Colon (tissue), 2 donors: ENCODE results near the gene EMILIN2.

ENCODE experiments used
- FAIRE-seq: peaks from 2 replicates; lab custom pipeline; 2012; peaks lifted over from hg19 to GRCh38; lab: Jason Lieb, UNC
- donor health status: control.
- donor health status: control.

Gene EMILIN2

DNA sequence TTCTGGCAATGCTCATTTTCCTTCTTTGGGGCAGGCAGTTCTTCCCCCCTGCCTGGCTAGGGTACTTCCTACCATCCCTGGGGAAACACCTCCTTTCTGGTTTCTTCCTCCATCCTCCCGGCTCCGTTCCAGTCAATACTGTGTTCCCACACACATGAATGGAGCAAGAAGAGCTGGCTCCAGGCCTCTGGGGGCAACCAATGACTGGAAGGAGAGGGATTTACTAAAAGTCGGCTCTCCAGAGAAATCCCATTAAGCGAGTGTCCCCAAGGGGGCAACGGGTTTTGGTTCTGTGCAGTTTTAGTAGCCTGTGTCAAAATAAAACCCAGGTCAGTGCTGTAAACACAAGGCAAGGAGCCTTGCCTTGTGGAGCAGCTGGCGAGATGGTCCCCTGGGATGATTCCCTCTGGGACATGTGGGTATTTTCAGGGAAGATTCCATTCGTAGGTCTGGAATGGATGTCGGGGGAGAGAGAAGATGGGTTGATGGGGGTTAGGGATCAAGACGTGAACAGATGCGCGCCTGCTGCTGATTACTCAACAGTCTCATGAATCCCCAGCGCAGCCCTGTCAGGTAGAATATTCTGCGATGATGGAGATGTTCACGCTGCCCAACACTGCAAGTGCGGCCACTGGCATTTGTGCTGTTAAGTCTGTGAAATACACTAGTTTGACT, 32.0 kb downstream of the EMILIN2 start:
- FAIRE-seq = no peak

DNA sequence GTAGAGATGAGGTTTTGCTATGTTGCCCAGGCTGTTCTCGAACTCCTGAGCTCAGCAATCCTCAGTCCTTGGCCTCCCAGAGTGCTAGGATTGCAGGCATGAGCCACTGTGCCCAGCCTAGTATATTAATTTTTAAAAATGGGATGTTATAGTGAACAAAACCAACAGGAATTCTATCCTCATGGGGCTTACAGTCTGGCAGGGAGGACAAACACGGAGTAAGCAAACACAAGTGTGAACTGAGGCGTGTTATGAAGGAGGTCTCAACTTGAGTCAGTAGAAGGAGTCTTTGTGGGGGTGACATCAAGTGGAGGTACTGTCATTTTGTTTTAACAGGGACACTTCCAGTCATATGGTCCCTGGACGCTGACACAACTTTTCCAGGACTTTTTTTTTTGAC, 33.1 kb downstream of the EMILIN2 start:
- FAIRE-seq = no peak

DNA sequence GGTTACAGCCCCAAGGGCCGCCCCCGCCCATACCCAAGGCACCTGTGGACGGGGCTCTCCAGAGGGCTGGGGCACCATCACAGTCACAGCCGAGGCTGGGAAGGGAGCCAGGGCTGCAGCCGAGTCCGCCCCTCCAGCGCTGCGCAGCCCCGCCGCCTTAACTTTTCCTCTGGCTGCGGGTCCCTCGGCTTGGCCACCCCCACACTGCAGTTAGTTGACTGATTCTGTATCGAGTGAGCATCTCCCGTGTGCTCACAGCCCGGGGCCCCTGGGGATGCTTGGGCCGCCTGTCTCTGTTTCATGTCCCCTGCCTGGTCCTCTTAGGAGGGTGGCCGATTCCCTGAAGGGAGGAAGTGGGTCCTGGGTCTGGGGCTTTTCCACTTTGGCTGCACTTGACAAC, 33.7 kb downstream of the EMILIN2 start:
- no peak for FAIRE-seq

DNA sequence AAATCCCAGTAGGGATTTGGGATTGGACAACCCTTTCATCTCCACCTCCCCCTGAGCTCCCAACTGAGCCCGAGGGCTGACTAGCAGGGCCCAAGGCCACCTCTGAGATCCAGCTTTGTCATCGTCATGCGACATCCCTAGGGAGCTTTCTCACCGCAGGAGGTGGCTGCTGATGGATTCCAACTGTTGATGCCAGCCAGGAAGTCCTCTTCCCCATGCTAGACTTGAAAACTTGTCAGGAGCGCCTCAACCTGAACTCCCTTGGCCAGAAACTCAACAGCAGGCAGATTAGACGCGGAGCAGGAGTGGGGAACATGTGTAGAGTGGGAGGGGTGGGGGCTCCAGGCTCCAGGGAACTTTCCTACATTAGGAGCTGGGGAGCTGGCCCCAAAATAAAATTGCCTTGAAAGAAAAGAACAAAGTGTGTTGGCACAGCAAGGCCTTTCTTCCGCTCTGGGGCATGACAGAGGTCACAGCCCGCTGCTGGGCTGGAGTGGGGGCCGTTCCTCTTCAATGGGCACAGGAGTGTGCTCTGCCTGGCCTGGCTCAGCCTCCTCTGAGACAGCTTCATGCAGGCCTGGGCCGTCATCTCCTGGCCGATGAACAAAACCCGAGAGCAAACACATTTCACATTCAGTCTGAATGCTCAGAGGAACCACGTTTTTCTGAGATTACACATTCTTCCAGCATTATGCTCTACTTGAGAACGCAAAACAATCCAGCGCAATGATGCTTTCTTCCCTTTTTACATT, 34.5 kb downstream of the EMILIN2 start:
- no peak for FAIRE-seq

DNA sequence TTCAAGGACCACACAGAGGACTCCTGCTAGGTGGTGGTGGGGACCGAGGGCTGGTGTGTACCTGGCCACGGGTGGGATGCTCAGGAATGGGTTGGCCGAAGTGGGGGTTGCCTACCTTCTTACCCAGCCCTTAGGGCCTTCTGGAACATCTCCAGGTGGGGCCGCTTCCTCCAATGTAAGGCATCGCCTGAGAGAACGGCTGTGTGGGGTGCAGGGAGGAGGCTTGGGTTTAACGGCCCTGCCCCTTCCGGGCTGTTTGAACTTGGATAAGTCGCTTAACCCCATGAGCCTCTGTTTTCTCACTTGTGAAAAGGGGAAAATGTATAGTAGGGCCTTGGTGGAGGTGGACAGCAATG, 35.0 kb downstream of the EMILIN2 start:
- FAIRE-seq = no peak

DNA sequence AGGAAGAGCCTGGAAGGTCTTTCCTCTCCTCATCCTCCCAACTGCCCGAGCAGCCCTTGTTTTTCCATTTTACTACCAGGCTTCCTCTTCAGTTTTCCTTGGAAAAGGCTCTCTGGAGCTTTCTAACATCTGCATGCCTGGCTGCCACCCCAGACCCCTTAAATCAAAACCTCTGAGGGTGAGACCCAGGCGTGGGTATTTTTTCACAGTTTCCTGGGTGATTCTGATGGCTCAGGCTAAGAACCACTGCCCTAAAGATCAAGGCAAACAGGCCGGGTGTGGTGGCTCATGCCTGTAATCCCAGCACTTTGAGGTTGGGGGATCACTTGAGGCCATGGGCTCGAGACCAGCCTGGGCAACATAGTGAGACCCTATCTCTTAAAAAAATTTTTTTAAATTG, 35.4 kb downstream of the EMILIN2 start:
- FAIRE-seq = no peak

DNA sequence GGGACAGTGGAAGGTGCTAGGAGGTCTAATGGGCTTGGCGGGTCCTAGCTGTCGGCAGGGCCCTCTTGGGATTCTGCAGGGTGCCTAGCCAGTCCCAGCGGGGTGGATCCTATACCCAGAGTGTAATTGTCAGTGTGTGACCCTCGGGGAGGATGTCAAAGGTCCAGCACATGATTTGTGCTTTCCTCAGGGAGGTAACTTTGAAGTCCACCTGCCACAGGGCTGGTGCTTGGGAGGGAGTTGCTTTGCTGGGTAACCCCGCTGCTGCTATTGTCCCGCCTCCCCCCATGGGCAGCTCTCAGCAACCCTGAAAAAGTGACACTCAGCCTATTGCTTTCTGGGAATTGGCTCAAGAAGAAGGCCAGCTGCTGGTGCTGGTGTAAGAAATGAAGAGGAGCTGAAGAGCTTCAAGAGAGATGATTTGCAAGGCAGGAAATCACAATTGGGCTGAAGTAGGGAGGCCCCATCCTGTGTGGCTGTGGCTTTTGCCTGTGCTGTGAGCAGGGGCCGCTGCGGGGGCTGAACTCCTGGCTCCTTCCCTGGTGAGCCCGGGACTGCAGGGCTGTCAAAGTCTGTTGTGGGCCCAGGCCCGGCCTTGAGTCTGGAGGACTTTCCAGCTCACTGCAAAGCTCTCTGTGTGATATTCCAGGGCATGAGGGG, 36.4 kb downstream of the EMILIN2 start:
- FAIRE-seq = no peak

DNA sequence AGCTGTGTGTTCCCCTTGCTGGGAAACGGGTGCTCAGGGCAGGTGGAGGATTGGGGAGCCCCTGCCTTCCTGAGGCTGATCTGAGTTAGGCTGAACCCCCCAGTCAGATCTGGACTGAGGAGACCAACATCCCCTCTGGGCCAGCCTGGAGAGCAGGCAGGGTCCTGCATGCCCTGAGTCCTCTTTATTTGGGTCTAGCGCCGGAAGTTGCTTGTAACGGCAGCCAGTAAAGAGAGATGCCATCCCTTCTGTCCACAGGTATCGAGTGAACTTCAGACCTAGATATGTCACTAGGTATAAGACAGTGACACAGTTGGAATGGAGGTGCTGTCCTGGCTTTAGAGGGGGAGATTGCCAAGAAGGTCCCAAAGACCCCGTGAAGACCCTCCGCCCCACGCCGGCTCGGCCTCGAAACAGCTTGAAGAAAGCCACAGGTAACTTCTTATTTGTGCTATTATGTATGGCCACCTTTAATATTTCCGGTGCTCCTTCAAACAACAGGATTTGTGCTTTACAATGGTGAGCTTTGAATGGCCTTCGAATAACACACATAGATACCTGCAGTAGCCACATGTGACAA, 38.0 kb downstream of the EMILIN2 start:
- FAIRE-seq = no peak

DNA sequence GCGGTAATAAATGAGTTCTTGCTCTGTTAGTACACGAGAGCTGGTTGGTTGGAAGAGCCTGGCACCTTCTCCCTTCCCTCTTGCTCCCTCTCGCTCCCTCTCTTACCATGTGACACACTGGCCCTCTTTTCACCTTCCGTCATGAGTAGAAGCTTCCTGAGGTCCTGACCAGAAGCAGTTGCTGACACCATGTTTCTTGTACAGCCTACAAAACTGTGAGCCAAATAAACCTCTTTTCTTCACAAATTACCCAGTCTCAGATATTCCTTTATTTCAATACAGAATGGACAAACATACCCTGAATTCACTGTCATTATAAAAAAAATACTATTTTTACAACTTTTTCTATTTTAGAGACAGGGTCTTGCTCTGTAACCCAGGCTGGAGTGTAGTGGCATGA, 40.7 kb downstream of the EMILIN2 start:
- no peak for FAIRE-seq

DNA sequence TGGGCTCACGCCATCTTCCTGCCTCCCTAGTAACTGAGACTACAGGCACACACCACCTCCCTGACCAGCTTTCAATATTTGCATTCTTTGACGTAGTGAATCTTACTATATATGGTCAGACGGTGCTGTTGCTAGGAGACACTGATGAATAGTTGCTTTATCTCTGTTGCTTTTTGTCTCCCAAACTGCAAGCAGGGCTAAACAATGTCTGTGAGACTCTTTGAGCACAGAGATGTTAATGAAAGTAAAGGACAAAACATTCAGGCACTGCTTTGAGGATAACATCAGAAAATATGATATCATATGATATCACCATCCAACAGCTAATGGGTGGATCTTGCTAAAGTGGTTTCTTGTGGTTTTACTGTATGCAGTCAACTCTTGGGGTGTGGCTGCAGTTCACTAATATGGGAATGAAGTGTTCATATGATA, 43.0 kb downstream of the EMILIN2 start:
- FAIRE-seq = no peak

DNA sequence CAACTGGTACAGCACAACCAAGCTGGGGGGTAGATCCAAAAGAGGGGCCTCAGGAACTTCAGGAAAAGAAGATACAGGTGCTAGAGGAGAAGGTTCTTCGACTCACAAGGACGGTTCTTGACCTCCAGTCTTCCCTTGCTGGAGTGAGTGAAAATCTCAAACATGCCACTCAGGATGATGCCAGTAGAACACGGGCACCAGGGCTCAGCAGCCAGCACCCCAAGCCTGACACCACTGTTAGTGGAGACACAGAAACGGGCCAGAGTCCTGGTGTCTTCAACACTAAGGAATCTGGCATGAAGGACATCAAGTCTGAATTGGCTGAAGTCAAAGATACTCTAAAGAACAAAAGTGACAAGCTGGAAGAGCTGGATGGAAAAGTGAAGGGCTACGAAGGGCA, 43.8 kb downstream of the EMILIN2 start:
- no peak for FAIRE-seq

DNA sequence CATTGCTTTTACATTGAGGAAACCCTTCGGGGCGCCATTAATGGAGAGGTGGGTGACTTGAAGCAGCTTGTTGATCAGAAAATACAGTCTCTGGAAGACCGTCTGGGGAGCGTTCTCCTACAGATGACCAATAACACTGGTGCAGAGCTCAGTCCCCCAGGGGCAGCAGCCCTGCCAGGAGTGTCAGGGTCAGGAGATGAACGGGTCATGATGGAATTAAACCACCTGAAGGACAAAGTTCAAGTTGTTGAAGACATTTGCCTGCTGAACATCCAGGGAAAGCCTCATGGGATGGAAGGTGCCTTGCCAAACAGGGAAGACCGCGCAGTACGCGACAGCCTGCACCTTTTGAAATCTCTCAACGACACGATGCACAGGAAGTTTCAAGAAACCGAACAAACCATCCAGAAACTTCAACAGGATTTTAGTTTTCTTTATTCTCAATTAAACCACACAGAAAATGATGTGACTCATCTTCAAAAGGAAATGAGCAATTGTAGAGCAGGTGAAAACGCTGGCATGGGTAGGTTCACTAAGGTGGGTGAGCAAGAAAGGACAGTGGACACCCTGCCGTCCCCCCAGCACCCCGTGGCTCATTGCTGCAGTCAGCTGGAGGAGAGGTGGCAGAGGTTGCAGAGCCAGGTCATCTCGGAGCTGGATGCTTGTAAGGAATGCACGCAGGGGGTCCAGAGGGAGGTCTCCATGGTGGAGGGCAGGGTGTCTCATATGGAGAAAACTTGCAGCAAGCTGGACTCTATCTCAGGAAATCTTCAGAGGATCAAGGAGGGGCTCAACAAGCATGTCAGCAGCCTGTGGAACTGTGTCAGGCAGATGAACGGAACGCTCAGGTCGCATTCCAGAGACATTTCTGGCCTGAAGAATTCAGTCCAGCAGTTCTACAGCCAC, 45.0 kb downstream of the EMILIN2 start:
- no peak for FAIRE-seq

DNA sequence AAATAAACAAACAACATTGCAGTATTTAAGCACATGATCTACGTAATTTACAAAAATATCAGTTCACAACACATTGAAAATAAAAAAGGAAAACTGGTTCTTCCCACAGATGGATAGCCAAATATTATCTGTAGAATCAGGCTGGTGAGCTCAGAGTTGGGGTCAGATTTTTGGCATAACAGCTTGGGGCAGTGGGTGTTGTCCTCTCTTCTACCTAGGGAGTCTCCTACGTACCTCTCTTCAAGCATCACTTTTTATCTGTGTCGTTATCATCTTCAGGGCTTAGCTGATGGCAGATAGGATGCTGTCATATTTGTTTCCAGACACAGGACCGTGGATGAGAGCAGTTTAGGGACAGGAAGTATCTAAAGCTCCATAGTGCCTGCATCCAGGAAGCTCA, 46.2 kb downstream of the EMILIN2 start:
- FAIRE-seq = no peak

DNA sequence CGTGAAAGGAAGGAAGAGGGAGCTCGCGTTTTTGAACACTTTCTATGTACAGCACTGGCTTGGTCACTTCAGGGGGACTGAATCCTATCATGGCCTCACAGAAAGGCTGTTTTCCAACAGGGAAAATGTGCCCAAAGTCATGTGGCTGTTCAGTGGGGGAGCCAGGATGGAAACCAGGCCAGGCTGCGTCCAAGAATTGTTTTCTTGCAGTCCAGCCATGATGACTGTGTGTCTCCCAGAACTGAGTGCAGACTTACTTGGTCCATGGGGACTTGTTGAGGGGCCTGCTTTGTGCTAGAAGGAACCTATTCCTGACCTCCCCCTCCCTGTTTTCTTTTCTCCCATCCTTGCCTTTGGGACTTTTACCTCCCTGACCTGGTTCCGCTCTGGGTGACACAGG, 46.9 kb downstream of the EMILIN2 start:
- FAIRE-seq = no peak

DNA sequence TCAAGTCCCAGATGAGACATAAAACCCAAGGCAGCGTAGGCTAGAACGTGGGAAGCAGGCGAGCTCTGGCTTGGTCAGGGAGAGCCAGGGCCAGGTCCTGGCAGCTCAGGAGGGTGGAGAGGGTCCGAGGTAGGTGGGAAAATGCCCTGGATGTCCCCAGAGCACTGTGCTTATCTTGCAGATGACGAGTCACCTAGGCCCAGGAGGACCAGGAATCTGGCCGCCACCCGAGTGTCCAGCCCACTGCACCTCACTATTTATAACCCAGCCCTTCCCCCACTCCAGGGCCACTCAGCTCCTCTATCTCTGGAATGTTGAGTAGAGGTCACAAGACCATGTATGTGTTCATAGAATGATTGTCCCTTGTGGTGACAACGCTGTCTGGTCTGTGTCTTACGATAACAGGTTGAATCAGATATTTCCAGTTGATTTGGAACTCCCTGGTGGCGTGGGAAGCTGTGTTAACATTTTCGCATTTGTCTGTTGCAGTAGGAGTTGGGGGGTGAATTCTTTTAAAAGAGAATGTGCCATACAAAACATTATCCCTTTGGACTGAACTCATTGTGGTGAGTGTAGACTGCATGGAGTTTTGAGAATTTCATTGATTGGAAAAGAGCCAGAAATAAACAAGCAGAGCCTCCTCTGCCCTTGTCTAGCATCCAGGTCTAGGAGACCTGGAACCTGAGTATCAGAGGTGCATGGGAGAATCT, 47.5 kb downstream of the EMILIN2 start:
- no peak for FAIRE-seq

DNA sequence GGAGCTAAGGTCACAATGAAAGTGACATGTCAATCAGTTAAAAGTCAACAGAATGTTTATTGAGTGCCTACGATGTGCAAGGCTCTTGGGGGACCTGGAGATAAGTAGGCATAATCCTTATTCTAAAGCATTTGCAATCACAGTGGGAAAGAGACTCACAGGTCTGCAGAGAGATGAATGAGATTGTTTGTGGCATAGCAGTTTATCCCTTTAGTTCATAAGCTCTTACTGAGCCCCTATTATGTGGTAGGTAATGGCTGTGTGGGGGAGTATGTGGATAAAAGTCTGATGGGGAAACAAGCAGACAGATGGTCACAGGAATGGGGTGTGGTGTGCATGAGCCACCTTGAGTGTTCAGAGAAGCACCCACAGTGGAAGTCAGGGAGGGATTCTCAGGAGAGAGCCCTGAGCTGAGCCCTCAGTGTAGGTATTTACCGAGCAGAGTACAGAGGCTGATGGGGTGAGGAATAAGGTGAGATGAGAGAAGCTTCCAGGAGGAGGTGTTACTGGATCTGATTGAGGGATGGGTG, 48.1 kb downstream of the EMILIN2 start:
- FAIRE-seq = no peak

DNA sequence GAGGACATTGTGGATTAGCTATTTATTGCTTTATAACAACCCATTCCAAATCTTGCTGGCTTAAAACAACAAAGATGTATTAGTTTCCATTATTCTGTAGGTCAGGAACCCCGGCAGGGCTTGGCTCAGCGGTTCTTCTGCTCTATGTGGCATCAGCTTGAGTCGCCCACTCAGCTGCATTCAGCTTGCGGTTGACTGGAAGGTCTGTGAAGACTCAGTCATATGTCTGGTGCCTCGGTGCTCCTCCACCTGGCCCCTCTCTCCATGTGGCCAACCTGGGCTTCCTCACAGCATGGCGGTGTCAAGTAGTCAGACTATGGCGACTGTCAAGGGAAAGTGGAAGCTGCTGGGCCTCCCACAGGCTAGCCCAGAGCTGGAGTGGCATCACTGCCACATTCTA, 48.6 kb downstream of the EMILIN2 start:
- FAIRE-seq = no peak

DNA sequence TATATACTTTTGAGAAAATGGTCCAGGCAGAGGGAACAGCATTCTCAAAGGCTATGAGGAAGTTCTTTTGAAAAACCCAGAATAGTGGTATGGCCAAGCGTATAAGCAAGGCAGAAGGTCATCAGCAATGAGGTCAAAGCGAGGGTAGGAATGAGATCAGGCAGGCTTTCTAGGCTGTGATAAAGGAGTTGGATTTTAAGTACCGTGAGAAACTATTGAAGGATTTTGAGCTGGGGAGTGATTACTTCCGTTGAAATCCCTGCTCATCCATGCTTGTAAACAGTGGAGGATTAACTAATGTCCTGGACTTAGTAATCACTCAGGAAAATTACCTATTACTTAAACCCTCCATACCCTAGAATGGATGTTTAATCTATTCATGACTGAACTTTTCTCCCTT, 50.2 kb downstream of the EMILIN2 start:
- no peak for FAIRE-seq

DNA sequence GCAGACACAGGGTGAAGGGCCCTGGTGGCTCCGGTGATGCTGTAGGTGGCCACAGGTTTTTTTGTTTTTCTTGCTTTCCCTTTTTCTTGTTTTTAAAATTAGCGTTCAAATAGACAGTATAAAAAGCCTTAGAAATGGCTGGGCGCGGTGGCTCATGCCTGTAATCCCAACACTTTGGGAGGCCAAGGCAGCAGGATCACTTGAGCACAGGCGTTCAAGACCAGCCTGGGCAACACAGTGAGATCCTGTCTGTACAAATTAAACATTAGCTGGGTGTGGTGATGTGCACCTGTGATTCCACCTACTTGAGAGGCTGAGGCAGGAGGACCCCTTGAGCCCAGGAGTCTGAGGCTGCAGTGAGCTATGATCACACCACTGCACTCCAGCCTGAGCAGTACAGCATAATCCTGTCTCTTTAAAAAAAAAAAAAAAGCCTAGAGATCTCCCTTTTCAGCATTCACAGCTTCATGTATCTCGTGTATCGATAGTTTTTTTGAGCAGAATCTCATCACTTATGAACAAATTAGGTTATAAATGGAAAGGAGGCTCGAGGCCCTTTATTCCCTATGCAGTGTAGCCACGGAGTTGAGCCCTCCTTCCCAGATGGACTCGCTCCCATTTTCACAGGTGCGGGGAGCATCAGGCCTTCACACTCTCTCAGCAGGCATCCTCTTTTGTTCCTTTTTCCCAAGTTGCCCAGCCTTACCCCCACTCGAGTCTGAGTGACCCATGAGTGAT, 50.8 kb downstream of the EMILIN2 start:
- FAIRE-seq = no peak

DNA sequence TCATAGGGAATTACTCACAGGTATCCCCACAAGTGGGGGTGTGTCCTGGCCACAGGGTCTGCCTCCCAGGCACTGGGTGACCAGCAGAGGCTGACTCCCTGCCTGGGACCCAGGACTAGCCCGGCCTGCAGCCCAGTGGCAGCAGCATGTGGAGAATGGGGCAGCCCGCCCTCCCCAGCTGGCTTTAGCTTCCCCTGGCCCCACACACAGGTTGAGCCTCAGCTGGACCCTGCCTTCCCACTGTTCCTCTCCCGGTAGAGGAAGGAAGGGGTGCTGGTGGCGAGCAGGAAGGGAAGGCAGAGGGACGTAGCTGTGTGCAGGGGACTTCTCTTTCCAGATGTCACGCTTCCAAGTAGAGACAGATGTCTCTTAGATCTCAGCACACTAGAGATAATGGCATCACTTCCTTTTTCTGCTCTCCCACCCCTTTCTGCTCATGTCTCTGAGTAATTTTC, 51.4 kb downstream of the EMILIN2 start:
- FAIRE-seq = no peak
